MV-4-11 (cell line): ENCODE measurements around the gene FSCN2.

Source experiments
- DNase-seq: peaks from one replicate; lab custom pipeline; 2025; lab: John Stamatoyannopoulos, UW

FSCN2 gene

GRCh38 chr17:81542431-81543338 is 14.5 kb downstream of the FSCN2 start:
- no peak for DNase-seq

GRCh38 chr17:81543339-81543675 is 15.1 kb downstream of the FSCN2 start:
- DNase-seq = no peak

- DNase-seq = no peak
Observed at GRCh38 chr17:81543756-81544155, 15.6 kb downstream of the FSCN2 start.

- no peak for DNase-seq
Observed at GRCh38 chr17:81544281-81544974, 16.3 kb downstream of the FSCN2 start.

GRCh38 chr17:81545160-81545949 is 17.2 kb downstream of the FSCN2 start:
- DNase-seq = no peak

- no peak for DNase-seq
Observed at GRCh38 chr17:81546906-81547613, 18.9 kb downstream of the FSCN2 start.

- no peak for DNase-seq
Observed at GRCh38 chr17:81547614-81547982, 19.4 kb downstream of the FSCN2 start.

GRCh38 chr17:81549031-81549557 is 20.9 kb downstream of the FSCN2 start:
- no peak for DNase-seq

GRCh38 chr17:81549826-81550225 is 21.6 kb downstream of the FSCN2 start:
- no peak for DNase-seq

- DNase-seq = no peak
Observed at GRCh38 chr17:81550285-81550684, 22.1 kb downstream of the FSCN2 start.

GRCh38 chr17:81550830-81551457 is 22.8 kb downstream of the FSCN2 start:
- no peak for DNase-seq

- DNase-seq = no peak
Observed at GRCh38 chr17:81551458-81552243, 23.5 kb downstream of the FSCN2 start.

- peak; percentile 68 for DNase-seq
Observed at GRCh38 chr17:81552244-81553017, 24.3 kb downstream of the FSCN2 start, which contains the start of gene FAAP100. Gene FAAP100 (minus strand): TSS chr17:81552353. CDS start chr17:81552330, 23 bp downstream.

- peak; percentile 85 for DNase-seq
Observed at GRCh38 chr17:81553018-81553615, 24.9 kb downstream of the FSCN2 start.

- DNase-seq = peak; percentile 65
Observed at GRCh38 chr17:81553616-81554181, 25.5 kb downstream of the FSCN2 start.

- DNase-seq = peak; percentile 81
Observed at GRCh38 chr17:81556175-81556691, 28.1 kb downstream of the FSCN2 start.

- DNase-seq = no peak
Observed at GRCh38 chr17:81556863-81557262, 28.7 kb downstream of the FSCN2 start.
